Caco-2 (cell line): ENCODE measurements around the gene SFRP5. TPM values are rescaled to one million over a fixed set of nuclear protein-coding genes. Genes with fewer than 3 reads are reported as not detected.
A peak's percentile ranks its signal among the peaks of the same experiment; 100 is the strongest.

Source experiments
- BruUV-seq: library from RNA; stranded (reverse); fragments of 400-500 nt; replicated peaks from 2 replicates; lab custom pipeline; 2021; lab: Mats Ljungman, UMichigan
- CTCF ChIA-PET: fragments of 300-600 bp; sonication (Branson Sonifier 250); formaldehyde crosslinking; loops from one replicate; lab custom pipeline; 2022; ENCODE audit warnings: antibody characterized with exemption; lab: Charles Lee
- POLR2A ChIA-PET: fragments of 300-600 bp; sonication (Branson Sonifier 250); formaldehyde crosslinking; loops from one replicate; lab custom pipeline; 2022; ENCODE audit warnings: antibody characterized with exemption; lab: Charles Lee
- DNase-seq, 2 experiments: peaks; one replicate each; pipeline versions ENCODE4 v3.0.0 to v3.0.0-alpha.2; 2020 to 2022
- H3K27me3 ChIP-seq: replicated peaks from 2 replicates; pipeline ENCODE4 v1.6.0; 2011; ENCODE audit warnings: low read length; ENCODE audit not compliant: control insufficient read depth, insufficient read depth
- H3K36me3 ChIP-seq: 2 replicates; pipeline ENCODE4 v1.5.1; 2011; ENCODE audit warnings: low read length; ENCODE audit not compliant: control insufficient read depth, insufficient read depth
- H3K4me1 ChIP-seq: fragments of 250-450 bp; sonication (Bioruptor Pico); 2 replicates; pipeline ENCODE4 v1.5.1; 2020; ENCODE audit warnings: mild to moderate bottlenecking
- H3K4me3 ChIP-seq: 2 replicates; pipeline ENCODE4 v1.5.1; 2011; ENCODE audit warnings: low read depth, mild to moderate bottlenecking, control low read depth, low read length
- H3K9me3 ChIP-seq: fragments of 250-450 bp; sonication (Bioruptor Pico); 2 replicates; pipeline ENCODE4 v1.5.1; 2020; ENCODE audit warnings: mild to moderate bottlenecking, moderate library complexity
- H3K27ac Mint-ChIP-seq: one replicate; pipeline ENCODE4 v1.8.0; 2022; ENCODE audit warnings: mixed read lengths; ENCODE audit not compliant: unreplicated experiment
- H3K27me3 Mint-ChIP-seq: one replicate; pipeline ENCODE4 v1.8.0; 2022; ENCODE audit warnings: mixed read lengths; ENCODE audit not compliant: insufficient read depth, unreplicated experiment
- H3K36me3 Mint-ChIP-seq: one replicate; pipeline ENCODE4 v1.8.0; 2022; ENCODE audit warnings: mild to moderate bottlenecking, mixed read lengths; ENCODE audit not compliant: insufficient read depth, unreplicated experiment
- H3K4me1 Mint-ChIP-seq: one replicate; pipeline ENCODE4 v1.8.0; 2022; ENCODE audit warnings: low read depth, mixed read lengths; ENCODE audit not compliant: unreplicated experiment
- H3K4me3 Mint-ChIP-seq: one replicate; pipeline ENCODE4 v1.8.0; 2022; ENCODE audit warnings: mild to moderate bottlenecking, moderate library complexity, mixed read lengths; ENCODE audit not compliant: unreplicated experiment
- H3K9me3 Mint-ChIP-seq: one replicate; pipeline ENCODE4 v1.8.0; 2022; ENCODE audit warnings: mixed read lengths; ENCODE audit not compliant: unreplicated experiment
- CTCF ChIP-seq, 2 experiments: fragments of 200-600 bp in 1 of 2; IDR thresholded peaks; 1 replicate in 1 of 2; 2 replicates in 1 of 2; pipeline versions ENCODE4 v1.5.1 to v1.8.0; 2011 to 2022; ENCODE audit warnings: antibody characterized with exemption in 1 of 2, control low read depth in 1 of 2, inconsistent platforms in 1 of 2, low read depth in 1 of 2, low read length in 1 of 2, mild to moderate bottlenecking in 1 of 2, moderate library complexity in 1 of 2; ENCODE audit not compliant: insufficient read depth in 1 of 2, severe bottlenecking in 1 of 2, unreplicated experiment in 1 of 2
- intact Hi-C: fragments of 100-400 bp; cut with micrococcal nuclease; formaldehyde crosslinking; loops from one replicate; pipeline ENCODE4 v1.10.0; 2022; ENCODE audit not compliant: unreplicated experiment
- total RNA-seq: library from RNA; stranded (reverse); gene quantifications from 2 replicates; pipeline ENCODE4 v1.2.3, GENCODE V29; 2022

SFRP5 gene
- total RNA-seq, 1 experiment from 2014 or later: 1.1 TPM

GRCh38 chr10:97738616-97739015 is 33.2 kb downstream of the SFRP5 start:
- H3K36me3 ChIP-seq: 0 out of 2 replicates have a peak, but pooled peaks cover 5% of the 10 kb centered on the region
- Mint-ChIP-seq H3K27ac (peak overlapping the region; percentile 84), H3K4me1 (peaks cover 27% of the 10 kb centered on the region), H3K4me3 (peak overlapping the region; percentile 83), H3K9me3 (peaks cover 5% of the 10 kb centered on the region), H3K27me3 (no peaks in the 10 kb centered on the region), H3K36me3 (peaks cover 54% of the 10 kb centered on the region)
- no peaks in the 10 kb centered on the region for H3K9me3 ChIP-seq
- no peak for DNase-seq
- BruUV-seq: no TSS peak
- peaks cover 13% of the 10 kb centered on the region for H3K4me1 ChIP-seq
- H3K27me3 ChIP-seq: no peaks in the 10 kb centered on the region
- no peak for TF ChIP-seq CTCF (IDR thresholded peaks at IDR 0.05; ENCODE audit: insufficient read depth in 1 of 2, low read depth in 1 of 2, low read length in 1 of 2, severe bottlenecking in 1 of 2, unreplicated experiment in 1 of 2)
- CTCF ChIA-PET: interaction anchor here (1.0 kb wide), 1 partner anchor 37 kb away, joined by 3 read pairs; no protein-coding TSS in a partner anchor
- H3K4me3 ChIP-seq: no peak overlapping the region
- intact Hi-C loops: loop anchor here (10.0 kb wide), 1 partner anchor 334 kb away; the partner anchor contains the start of gene RRP12
- POLR2A ChIA-PET: no interaction called here

GRCh38 chr10:97737770-97738265 is 34.0 kb downstream of the SFRP5 start:
- H3K27me3 Mint-ChIP-seq: no peaks in the 10 kb centered on the region
- peaks cover 5% of the 10 kb centered on the region for H3K9me3 Mint-ChIP-seq
- CTCF ChIA-PET: interaction anchor here (1.0 kb wide), 1 partner anchor 36 kb away, joined by 3 read pairs; no protein-coding TSS in a partner anchor
- H3K36me3 Mint-ChIP-seq: peaks cover 48% of the 10 kb centered on the region
- H3K4me3 Mint-ChIP-seq: peak overlapping the region; percentile 83
- POLR2A ChIA-PET: interaction anchor here (2.2 kb wide), 1 partner anchor 51 kb away, joined by 36 read pairs; the partner anchor contains the start of gene AVPI1
- no TSS peak for BruUV-seq
- Histone ChIP-seq H3K4me1 (peaks cover 5% of the 10 kb centered on the region), H3K4me3 (peak overlapping the region; percentile 77), H3K36me3 (0 out of 2 replicates have a peak, but pooled peaks cover 3% of the 10 kb centered on the region), H3K27me3 (no peaks in the 10 kb centered on the region), H3K9me3 (no peaks in the 10 kb centered on the region)
- H3K4me1 Mint-ChIP-seq: peaks cover 24% of the 10 kb centered on the region
- intact Hi-C loops: loop anchor here (1.0 to 10.0 kb wide), 2 partner anchors 51 to 333 kb away; partner anchors contain the start of genes AVPI1 and RRP12
- no peak for TF ChIP-seq CTCF (IDR thresholded peaks at IDR 0.05; ENCODE audit: insufficient read depth in 1 of 2, low read depth in 1 of 2, low read length in 1 of 2, severe bottlenecking in 1 of 2, unreplicated experiment in 1 of 2)
- DNase-seq: no peak
- peak overlapping the region; percentile 84 for H3K27ac Mint-ChIP-seq

GRCh38 chr10:97736902-97737769 is 34.7 kb downstream of the SFRP5 start, which contains the start of gene ZFYVE27:
Gene ZFYVE27, plus strand, starts transcription at chr10:97737128. Its CDS starts 1,350 bp downstream, at chr10:97738478.
- Histone ChIP-seq H3K27me3 (no peaks in the 10 kb centered on the region), H3K36me3 (0 out of 2 replicates have a peak, but pooled peaks cover 3% of the 10 kb centered on the region), H3K4me3 (peak within 1 kb of the TSS; percentile 77), H3K4me1 (peaks cover 4% of the 10 kb centered on the region; the same call in 1 of the 2 replicates), H3K9me3 (no peaks in the 10 kb centered on the region)
- Mint-ChIP-seq H3K27ac (peak within 1 kb of the TSS; percentile 84), H3K9me3 (peaks cover 5% of the 10 kb centered on the region), H3K36me3 (peaks cover 45% of the 10 kb centered on the region), H3K27me3 (no peaks in the 10 kb centered on the region), H3K4me3 (peak within 1 kb of the TSS; percentile 83), H3K4me1 (peaks cover 21% of the 10 kb centered on the region)
- intact Hi-C loops: loop anchor here (1.0 to 10.0 kb wide), 2 partner anchors 50 to 332 kb away; partner anchors contain the start of genes AVPI1 and RRP12
- peak; percentile 97 to 98 for DNase-seq
- POLR2A ChIA-PET: interaction anchor here (0.6 to 2.2 kb wide), 12 partner anchors 10 to 336 kb away, joined by 3 to 36 read pairs (median 4); partner anchors contain the start of genes AVPI1, MARVELD1 and RRP12
- CTCF ChIA-PET: interaction anchor here (0.7 to 3.6 kb wide), 10 partner anchors 7 to 1307 kb away, joined by 3 to 17 read pairs (median 6); partner anchors contain the start of genes AVPI1 and MARVELD1
- no peak for TF ChIP-seq CTCF (IDR thresholded peaks at IDR 0.05; ENCODE audit: insufficient read depth in 1 of 2, low read depth in 1 of 2, low read length in 1 of 2, severe bottlenecking in 1 of 2, unreplicated experiment in 1 of 2)
- BruUV-seq: TSS peak; percentile 27
